ENCODE data around the gene NEDD8. TPM values are rescaled to one million over a fixed set of nuclear protein-coding genes. Genes with fewer than 3 reads are reported as not detected.

NEDD8 gene
- total RNA-seq, 2 donors from 2014 or later, result 28.7 to 77.6 TPM

- no peak for TF ChIP-seq CTCF (IDR thresholded peaks at IDR 0.05)
- H3K9me3 ChIP-seq, result no peaks in the 10 kb centered on the region
- intact Hi-C loops (cut with DNase I), result no loop called here
- WGBS, 2 donors, result 79 to 87% methylated on average over 7 of the region's 7 CpGs
- no peak overlapping the region for H3K27ac ChIP-seq
- peaks cover 42% of the 10 kb centered on the region for H3K4me1 ChIP-seq
- no peak for ATAC-seq
- H3K27me3 ChIP-seq, result no peaks in the 10 kb centered on the region
- H3K4me3 ChIP-seq, result no peak overlapping the region
- peaks cover 0 to 3% of the 10 kb centered on the region in 2 donors for H3K36me3 ChIP-seq (replicated peaks in 1 of 2; ENCODE audit: insufficient read depth in 1 of 2, low read depth in 2 of 2)
- DNase-seq, result no peak
Observed at GRCh38 chr14:24198814-24199524, 33.2 kb downstream of the NEDD8 start.

DNA sequence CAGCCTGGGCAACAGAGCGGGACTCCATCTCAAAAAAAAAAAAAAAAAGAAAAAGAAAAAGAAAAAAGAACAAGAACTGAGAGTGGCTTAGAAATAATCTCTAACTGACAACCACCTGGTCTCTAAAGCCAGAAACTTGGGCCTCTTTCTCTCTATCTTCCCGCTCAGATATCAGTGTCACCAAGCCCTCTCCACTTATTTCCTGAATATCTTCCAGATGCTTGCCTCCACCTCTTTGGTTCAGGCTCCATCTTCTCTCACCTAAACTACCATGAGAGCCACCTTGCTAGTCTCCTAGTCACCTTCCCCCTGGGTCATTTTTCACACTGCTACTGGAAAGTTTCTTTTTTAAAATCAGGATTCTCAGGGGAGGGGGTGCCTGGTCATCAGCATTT, 35.1 kb downstream of the NEDD8 start:
- DNase-seq (no peak), ATAC-seq (no peak)
- peak overlapping the region in 3 of 4 donors; percentile 92 to 98 (median 98) for H3K27ac ChIP-seq

GRCh38 chr14:24196071-24197055, 35.8 kb downstream of the NEDD8 start:
- WGBS, 2 donors, result 12 to 24% methylated on average over 28 to 33 of the region's 33 CpGs
- intact Hi-C loops (cut with DNase I), result no loop called here
- peak in 1 of 4 donors; percentile 33 for DNase-seq
- ATAC-seq, result peak; percentile 30
- H3K9me3 ChIP-seq, result no peaks in the 10 kb centered on the region
- H3K36me3 ChIP-seq (replicated peaks in 1 of 2; ENCODE audit: insufficient read depth in 1 of 2, low read depth in 2 of 2), result peaks cover 0 to 7% of the 10 kb centered on the region in 2 donors
- TF ChIP-seq CTCF (IDR thresholded peaks at IDR 0.05) (no peak), POLR2A (IDR thresholded peaks at IDR 0.05) (no peak)
- H3K27ac ChIP-seq, result peak overlapping the region; percentile 92 to 98 (median 96)
- peak overlapping the region; percentile 78 to 87 for H3K4me3 ChIP-seq
- H3K4me1 ChIP-seq, result peaks cover 56% of the 10 kb centered on the region
- no peaks in the 10 kb centered on the region for H3K27me3 ChIP-seq

More for the DNA sequence above, 35.1 kb downstream of the NEDD8 start:
- Histone ChIP-seq H3K4me3 (peak overlapping the region in 1 of 2 donors; percentile 87), H3K9me3 (no peaks in the 10 kb centered on the region), H3K4me1 (peaks cover 58% of the 10 kb centered on the region), H3K27me3 (no peaks in the 10 kb centered on the region), H3K36me3 (replicated peaks in 1 of 2; ENCODE audit: insufficient read depth in 1 of 2, low read depth in 2 of 2) (peaks cover 0 to 5% of the 10 kb centered on the region in 2 donors)
- intact Hi-C loops (cut with DNase I), result no loop called here
- WGBS, 2 donors, result 36 to 68% methylated on average over 2 of the region's 2 CpGs
- no peak for TF ChIP-seq CTCF (IDR thresholded peaks at IDR 0.05)
- no peak for TF ChIP-seq POLR2A (IDR thresholded peaks at IDR 0.05)

DNA sequence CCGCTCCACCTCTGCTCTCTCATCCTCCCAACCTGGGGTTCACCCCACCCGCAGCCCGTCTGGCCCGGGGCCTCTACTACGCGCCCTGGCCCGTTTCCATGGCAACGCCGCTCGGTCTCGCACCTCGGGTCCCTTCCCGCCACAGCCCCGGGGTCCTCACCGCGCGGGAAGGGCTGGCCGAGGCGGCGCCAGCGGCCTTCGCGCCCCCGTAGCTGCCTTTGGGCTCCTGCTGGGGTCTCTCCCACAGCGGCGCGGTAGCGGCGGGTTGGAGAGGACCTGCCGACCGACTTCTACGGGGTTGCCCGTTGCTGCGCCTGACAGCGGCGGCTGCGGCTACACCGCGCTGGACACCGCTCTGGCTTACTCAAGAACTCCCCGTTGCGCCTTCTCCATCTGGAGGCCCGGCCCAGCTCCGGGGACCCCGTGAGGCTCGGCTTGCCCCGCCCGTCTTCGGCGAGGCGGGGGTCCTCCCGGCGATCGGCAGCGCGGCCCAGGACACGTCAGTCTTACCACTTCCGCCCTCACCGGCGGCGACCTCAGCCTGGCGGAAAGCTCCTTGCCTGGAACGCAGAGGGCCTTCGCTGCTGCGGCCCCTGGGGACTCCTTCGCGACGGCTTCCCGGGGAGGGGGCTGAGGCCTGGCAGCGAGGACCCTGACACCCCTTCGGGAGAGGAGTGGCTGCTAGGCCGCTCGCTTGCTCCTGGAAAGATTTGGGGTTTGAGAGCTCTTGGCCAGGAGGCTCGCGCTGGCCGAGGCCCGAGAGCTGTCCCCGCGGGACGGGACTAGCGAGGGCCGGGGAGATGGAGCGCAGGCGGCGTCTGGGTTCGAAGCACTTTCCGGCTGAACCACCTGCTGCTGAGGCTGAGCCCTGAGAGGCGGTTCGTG, 36.7 kb downstream of the NEDD8 start, which contains the start of gene TM9SF1:
TSS of gene TM9SF1 (minus strand) at position 256 of the 885 bp plus-strand sequence. CDS start 422 bp downstream, outside the sequence.
- Histone ChIP-seq H3K27me3 (no peaks in the 10 kb centered on the region), H3K36me3 (replicated peaks in 1 of 2; ENCODE audit: insufficient read depth in 1 of 2, low read depth in 2 of 2) (peaks cover 0 to 7% of the 10 kb centered on the region in 2 donors), H3K9me3 (no peaks in the 10 kb centered on the region), H3K4me3 (peak within 1 kb of the TSS; percentile 78 to 87), H3K27ac (peak within 1 kb of the TSS; percentile 92 to 98 (median 96)), H3K4me1 (peaks cover 54% of the 10 kb centered on the region)
- peak; percentile 96 for ATAC-seq
- intact Hi-C loops (cut with DNase I), result no loop called here
- WGBS, 2 donors, result 0% methylated on average over 46 to 89 of the region's 89 CpGs
- peak in 2 of 7 experiments; percentile 3 to 6 for TF ChIP-seq CTCF (IDR thresholded peaks at IDR 0.05)
- TF ChIP-seq POLR2A (IDR thresholded peaks at IDR 0.05), result peak; percentile 79 to 88 (median 87)
- DNase-seq, result peak; percentile 87 to 90 (median 90)
